ENCODE data around the gene NCAPG2. TPM values are rescaled to one million over a fixed set of nuclear protein-coding genes. Genes with fewer than 3 reads are reported as not detected.

The NCAPG2 gene
- polyA plus RNA-seq (2011; rRNA removed) (19.5 and 22.4 TPM in 2 replicates), polyA minus RNA-seq (2011; rRNA and poly(A)+ RNA removed) (24.6 and 27.6 TPM in 2 replicates)

DNA sequence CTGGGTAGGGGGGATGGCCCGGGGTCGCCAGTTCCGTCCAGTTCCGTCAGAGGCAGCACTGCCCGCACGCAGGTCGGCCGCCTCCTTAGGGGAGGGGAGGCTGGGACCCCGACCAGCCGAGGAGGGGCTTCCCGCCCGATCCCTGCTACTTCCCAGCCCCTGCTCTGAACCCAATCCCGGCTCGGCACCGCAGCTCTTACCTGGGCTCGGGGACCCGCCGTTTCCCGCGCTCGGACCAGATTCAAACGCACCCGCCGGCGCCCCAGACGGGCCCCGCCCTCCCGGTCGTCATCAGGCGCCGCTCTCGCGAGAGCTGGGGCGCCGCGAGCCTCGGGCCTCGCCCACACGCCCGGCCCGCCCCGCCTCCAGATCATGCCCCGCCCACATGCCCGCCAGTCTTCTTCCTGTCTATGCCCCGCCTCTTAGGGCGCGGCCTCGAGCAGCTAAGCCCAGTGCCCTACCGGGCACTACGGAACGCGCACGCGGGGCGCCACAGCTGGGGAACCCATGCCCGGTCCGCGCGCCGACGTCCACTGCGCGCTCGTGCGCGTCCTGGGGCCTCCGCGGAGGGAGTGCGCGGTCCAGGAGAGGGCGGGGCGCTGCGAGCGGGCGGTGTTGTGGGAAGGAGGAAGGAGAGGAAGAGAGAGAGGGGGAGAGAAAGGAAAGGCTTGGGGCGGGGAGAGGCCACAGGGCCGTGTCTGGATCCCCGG is at the start of gene NCAPG2:
Gene NCAPG2 (minus strand): TSS at position 281 of the 710 bp plus-strand sequence. CDS start 2,905 bp downstream, outside the sequence.
- TF ChIP-seq, protein P1, sequence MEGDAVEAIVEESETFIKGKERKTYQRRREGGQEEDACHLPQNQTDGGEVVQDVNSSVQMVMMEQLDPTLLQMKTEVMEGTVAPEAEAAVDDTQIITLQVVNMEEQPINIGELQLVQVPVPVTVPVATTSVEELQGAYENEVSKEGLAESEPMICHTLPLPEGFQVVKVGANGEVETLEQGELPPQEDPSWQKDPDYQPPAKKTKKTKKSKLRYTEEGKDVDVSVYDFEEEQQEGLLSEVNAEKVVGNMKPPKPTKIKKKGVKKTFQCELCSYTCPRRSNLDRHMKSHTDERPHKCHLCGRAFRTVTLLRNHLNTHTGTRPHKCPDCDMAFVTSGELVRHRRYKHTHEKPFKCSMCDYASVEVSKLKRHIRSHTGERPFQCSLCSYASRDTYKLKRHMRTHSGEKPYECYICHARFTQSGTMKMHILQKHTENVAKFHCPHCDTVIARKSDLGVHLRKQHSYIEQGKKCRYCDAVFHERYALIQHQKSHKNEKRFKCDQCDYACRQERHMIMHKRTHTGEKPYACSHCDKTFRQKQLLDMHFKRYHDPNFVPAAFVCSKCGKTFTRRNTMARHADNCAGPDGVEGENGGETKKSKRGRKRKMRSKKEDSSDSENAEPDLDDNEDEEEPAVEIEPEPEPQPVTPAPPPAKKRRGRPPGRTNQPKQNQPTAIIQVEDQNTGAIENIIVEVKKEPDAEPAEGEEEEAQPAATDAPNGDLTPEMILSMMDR (IDR thresholded peaks at IDR 0.05; ENCODE audit: insufficient read depth, low read depth, low read length): 0 out of 2 replicates have a peak, but pooled peaks have one; percentile 12
- Histone ChIP-seq H3K4me3 (ENCODE audit: low read depth, low read length) (peak within 1 kb of the TSS; percentile 70), H3K36me3 (ENCODE audit: control insufficient read depth, insufficient read depth, low read length) (no peaks in the 10 kb centered on the region), H3K27me3 (ENCODE audit: control insufficient read depth, insufficient read depth, low read length) (no peaks in the 10 kb centered on the region)
- CTCF ChIA-PET: interaction anchor here (0.8 to 2.2 kb wide), 2 partner anchors 9 to 272 kb away, joined by 3 to 9 read pairs; no protein-coding TSS in a partner anchor
- peak; percentile 89 for DNase-seq (ENCODE audit: low read depth)
- POLR2A ChIA-PET: no interaction called here

GRCh38 chr7:158753900-158754299 is 49.3 kb upstream of the NCAPG2 start:
- TF ChIP-seq, protein P1 (IDR thresholded peaks at IDR 0.05; ENCODE audit: insufficient read depth, low read depth, low read length): no peak
- Histone ChIP-seq H3K4me3 (ENCODE audit: low read depth, low read length) (no peak overlapping the region), H3K27me3 (ENCODE audit: control insufficient read depth, insufficient read depth, low read length) (no peaks in the 10 kb centered on the region), H3K36me3 (ENCODE audit: control insufficient read depth, insufficient read depth, low read length) (peaks cover 13% of the 10 kb centered on the region)
- ChIA-PET POLR2A (no interaction called here), CTCF (interaction anchor here (2.5 kb wide), 1 partner anchor 17 kb away, joined by 5 read pairs; no protein-coding TSS in a partner anchor)
- no peak for DNase-seq (ENCODE audit: low read depth)

GRCh38 chr7:158751751-158752150 is 47.1 kb upstream of the NCAPG2 start:
- CTCF ChIA-PET: interaction anchor here (2.5 kb wide), 1 partner anchor 19 kb away, joined by 5 read pairs; no protein-coding TSS in a partner anchor
- H3K4me3 ChIP-seq (ENCODE audit: low read depth, low read length): no peak overlapping the region
- no peaks in the 10 kb centered on the region for H3K27me3 ChIP-seq (ENCODE audit: control insufficient read depth, insufficient read depth, low read length)
- H3K36me3 ChIP-seq (ENCODE audit: control insufficient read depth, insufficient read depth, low read length): peaks cover 11% of the 10 kb centered on the region
- no peak for DNase-seq (ENCODE audit: low read depth)
- TF ChIP-seq, protein P1 (IDR thresholded peaks at IDR 0.05; ENCODE audit: insufficient read depth, low read depth, low read length): no peak
- POLR2A ChIA-PET: no interaction called here

GRCh38 chr7:158751199-158751598 is 46.6 kb upstream of the NCAPG2 start:
- Histone ChIP-seq H3K4me3 (ENCODE audit: low read depth, low read length) (no peak overlapping the region), H3K27me3 (ENCODE audit: control insufficient read depth, insufficient read depth, low read length) (no peaks in the 10 kb centered on the region), H3K36me3 (ENCODE audit: control insufficient read depth, insufficient read depth, low read length) (peaks cover 12% of the 10 kb centered on the region)
- POLR2A ChIA-PET: no interaction called here
- TF ChIP-seq, protein P1 (IDR thresholded peaks at IDR 0.05; ENCODE audit: insufficient read depth, low read depth, low read length): no peak
- CTCF ChIA-PET: no interaction called here
- no peak for DNase-seq (ENCODE audit: low read depth)

GRCh38 chr7:158750702-158751101 is 46.1 kb upstream of the NCAPG2 start:
- ChIA-PET CTCF (interaction anchor here (0.6 kb wide), 1 partner anchor 1362 kb away, joined by 3 read pairs; no protein-coding TSS in a partner anchor), POLR2A (no interaction called here)
- H3K36me3 ChIP-seq (ENCODE audit: control insufficient read depth, insufficient read depth, low read length): peaks cover 11% of the 10 kb centered on the region
- no peak overlapping the region for H3K4me3 ChIP-seq (ENCODE audit: low read depth, low read length)
- DNase-seq (ENCODE audit: low read depth): no peak
- no peaks in the 10 kb centered on the region for H3K27me3 ChIP-seq (ENCODE audit: control insufficient read depth, insufficient read depth, low read length)
- TF ChIP-seq, protein P1 (IDR thresholded peaks at IDR 0.05; ENCODE audit: insufficient read depth, low read depth, low read length): no peak
